Measurements from ENCODE around the gene DNPEP.

The DNPEP gene

DNA sequence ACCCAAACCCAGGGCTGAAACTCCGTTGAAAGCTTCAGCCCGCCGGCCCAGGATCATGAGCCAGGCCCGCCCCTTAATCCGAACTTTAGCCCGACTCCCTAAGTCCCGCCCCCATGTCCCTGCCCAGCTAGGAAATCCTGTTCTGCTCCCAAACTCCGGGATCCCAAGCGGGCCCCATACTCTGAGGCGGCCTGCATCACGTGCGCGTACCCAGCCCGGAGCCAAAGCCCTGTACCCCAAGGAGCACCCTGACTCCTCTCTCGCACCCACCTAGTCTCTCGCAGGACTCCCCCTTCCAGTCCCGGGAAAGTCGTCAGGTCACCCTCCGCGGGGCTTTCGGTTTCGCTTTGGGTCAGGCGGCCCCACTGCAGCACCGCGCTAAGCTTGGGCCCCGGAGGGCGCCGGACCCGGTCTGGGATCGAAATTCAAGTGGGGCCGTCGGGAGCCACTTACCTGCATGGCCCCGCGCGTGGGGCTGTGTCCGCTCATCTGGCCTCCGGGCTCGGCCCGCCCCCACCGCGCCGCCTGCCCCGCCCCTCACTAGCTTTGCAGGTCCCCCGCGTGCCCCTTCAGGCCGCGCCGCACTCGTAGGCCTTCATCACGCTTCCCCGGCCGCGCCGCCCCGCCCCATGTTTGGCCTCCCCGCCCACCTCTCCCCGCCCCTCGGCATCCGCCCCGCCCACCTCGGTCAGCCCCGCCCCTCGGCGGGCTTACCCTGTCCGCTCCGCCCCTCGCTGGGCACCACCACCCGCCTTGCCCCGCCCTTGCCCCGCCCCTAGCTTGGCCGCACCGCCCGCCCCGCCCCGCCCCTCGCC lies at the start of gene DNPEP:
Gene DNPEP (minus strand): TSS at position 607 of the 815 bp plus-strand sequence. CDS start 118 bp downstream, at position 489.
- peak in 45 of 51 donors; percentile 62 to 100 (median 99) for DNase-seq

DNA sequence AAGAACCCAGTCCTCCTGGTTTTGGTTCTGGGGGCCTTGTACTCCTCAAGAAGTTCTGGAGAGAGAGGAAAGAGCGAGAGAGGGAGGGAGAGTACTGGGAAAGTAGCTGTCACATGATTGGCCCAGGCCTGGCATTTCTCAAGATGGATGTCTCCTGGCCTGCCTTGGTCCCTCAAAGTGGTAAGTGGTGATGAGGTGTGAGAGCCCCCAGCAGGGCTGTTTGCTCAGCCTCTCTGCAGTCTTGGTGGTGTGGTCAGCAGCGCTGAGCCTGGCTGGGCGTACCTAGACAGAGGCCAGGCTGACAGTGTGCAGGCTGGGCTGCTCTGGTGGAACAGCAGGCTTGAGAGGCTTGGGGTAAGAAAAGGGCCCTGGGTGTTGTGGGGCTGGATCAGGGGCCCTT lies 49.4 kb upstream of the DNPEP start:
- DNase-seq: no peak

DNA sequence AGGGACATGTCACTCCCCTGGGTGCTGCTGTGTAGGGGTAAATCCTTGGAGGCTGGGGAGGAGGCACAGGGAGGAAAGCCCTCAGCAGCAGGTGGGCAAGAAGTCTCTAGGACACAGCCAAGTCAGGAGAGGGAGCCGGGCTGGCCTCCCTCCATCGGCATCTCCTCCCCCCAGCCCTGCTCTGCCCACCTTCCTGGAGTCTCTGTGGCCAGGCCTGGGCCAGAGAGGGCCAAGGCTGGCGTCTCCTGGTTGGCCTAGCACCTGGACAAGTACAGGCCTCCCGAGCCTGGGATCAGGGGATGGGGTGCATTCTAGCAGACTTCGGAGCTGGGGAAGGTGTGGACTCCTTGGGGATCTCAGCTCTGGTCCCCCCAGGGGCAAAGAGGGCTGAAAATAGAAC lies 48.8 kb upstream of the DNPEP start:
- DNase-seq: no peak

GRCh38 chr2:219435701-219436100 lies 48.0 kb upstream of the DNPEP start:
- no peak for DNase-seq

- DNase-seq: no peak
Measured at GRCh38 chr2:219434718-219435525, 47.2 kb upstream of the DNPEP start, which contains the start of gene SPEG. SPEG (plus strand) TSS chr2:219434843; CDS start chr2:219434978, 135 bp downstream.

- DNase-seq: no peak
Measured at GRCh38 chr2:219434468-219434717, 46.7 kb upstream of the DNPEP start.

GRCh38 chr2:219433666-219434467 lies 46.2 kb upstream of the DNPEP start:
- no peak for DNase-seq

DNA sequence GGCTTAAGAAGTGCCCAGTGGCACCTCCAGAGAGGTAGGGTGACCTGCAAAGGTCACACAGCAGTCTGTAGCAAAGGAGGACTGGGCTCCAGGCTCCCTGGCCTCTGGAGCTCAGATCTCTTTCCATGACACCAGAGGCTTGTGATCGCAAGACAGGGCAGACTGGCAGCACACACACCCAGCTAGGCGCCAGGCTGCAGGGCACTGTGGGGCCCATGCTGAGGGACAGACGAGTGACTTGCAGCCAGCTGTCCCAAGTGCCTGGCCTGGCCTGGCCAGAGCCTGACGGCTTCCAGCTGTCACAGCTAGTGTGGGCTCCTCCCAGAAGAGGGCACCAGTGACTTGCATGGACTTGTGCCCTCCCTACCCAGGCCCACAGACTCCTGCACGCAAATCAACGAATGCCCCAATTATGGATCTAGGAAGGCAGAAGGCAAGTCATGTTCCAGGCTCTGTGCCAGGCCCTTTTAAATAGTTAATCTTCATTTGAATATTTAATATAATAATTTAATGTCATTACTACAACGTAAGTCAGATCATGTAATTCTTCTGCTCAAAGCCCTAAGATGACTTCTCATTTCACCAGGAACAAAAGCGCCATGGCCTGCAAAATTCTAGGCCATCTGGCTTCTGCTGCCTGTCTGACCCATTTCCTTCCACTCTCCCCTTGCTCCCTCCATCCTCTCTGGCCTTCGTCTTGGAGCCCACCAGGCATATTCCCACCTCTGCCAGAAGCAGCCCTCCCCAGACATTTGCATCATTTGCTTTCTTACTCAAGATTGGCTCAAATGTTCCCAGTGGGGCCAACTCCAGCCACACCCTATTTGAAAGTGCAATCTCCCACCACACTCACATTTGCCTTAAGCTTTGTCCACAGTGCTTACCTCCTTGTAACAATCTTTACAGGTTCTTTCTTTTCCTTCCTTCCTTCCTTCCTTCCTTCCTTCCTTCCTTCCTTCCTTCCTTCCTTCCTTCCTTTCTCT lies 43.2 kb upstream of the DNPEP start:
- peak in 15 of 51 donors; percentile 5 to 33 (median 18) for DNase-seq

DNA sequence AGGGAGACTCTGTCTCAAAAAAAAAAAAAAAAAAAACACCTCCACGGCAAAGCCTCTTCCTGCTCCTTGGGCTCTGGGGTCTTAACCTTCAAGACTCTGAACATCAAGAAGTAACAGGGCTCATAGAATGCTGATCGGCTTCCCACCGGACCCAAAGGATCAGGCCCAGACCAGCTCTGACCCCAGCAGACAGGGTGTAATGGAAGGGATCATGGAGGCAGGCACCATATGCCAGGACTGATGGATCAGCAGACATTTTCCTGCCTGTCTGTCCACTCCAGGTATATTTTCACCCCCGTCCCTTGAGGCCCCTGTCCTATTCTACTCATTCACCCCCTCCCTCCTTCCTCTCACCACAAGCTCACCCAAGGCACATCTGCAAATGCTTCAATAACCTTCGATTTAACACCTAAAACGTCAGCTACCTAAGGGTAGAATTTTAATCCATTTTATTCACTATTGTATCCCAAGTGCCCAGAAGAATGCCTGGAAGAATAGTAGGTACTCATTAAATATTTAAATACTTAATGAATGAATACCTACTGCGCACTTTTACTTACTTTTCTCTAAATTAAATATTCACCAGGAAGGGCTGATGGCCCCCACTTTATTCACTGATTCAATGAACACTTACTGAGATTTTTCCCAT lies 42.4 kb upstream of the DNPEP start:
- no peak for DNase-seq

DNA sequence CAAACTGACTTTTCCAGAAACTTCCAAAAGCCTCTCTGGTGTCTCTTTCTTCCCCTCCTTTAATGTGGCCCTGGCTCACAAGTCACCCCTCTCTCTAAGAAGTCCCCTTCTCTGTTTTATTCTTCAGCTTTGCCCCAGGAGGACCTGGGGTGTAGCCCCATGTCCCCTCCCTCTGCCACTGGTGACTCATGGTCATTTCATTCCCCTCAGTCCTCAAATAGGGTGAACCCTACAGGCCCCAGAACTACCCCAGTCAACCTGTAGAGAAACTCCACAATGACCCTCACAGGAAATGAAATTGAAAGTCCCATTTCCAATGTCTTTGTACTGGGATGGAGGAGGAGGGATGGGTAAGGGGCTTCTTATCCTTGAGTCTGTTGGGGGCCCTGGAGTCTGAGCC lies 40.8 kb upstream of the DNPEP start:
- DNase-seq: no peak

GRCh38 chr2:219426534-219427136 lies 38.9 kb upstream of the DNPEP start:
- DNase-seq: no peak

GRCh38 chr2:219426068-219426443 lies 38.3 kb upstream of the DNPEP start:
- DNase-seq: no peak

GRCh38 chr2:219425238-219426067 lies 37.7 kb upstream of the DNPEP start:
- no peak for DNase-seq

DNA sequence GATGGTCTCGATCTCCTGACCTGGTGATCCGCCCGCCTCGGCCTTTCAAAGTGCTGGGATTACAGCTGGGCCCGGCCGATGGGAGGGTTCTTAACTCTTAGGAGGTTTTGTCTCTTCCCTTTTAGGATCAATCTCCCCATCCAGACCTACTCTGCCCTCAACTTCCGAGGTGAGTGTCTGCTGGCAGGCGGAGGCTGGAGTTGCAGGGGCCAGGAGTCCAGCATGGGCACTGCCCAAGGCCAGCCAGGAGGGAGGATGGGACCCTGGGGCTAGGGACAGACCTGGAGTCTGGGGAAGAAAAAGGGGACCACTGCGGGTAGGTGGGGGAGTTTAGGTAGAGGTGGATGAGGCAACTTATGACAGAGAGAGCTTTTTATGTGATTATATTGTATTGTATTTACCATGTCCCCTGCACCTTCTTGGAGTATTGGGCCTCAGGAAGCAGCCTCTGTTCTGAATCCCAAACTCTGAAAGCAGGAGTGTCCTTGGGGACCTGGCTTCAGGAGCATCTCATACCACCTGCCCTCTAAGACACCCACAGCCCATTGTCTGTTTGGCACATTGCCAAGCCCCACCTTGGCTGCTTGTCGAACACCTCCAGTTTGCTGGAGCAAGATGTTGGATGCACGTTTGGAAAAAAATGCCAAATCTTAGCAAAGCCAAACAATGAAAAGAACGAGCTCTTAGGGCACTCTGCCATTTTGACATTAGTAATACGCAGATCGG lies 36.1 kb upstream of the DNPEP start:
- peak in 1 of 51 donors; percentile 18 for DNase-seq

DNA sequence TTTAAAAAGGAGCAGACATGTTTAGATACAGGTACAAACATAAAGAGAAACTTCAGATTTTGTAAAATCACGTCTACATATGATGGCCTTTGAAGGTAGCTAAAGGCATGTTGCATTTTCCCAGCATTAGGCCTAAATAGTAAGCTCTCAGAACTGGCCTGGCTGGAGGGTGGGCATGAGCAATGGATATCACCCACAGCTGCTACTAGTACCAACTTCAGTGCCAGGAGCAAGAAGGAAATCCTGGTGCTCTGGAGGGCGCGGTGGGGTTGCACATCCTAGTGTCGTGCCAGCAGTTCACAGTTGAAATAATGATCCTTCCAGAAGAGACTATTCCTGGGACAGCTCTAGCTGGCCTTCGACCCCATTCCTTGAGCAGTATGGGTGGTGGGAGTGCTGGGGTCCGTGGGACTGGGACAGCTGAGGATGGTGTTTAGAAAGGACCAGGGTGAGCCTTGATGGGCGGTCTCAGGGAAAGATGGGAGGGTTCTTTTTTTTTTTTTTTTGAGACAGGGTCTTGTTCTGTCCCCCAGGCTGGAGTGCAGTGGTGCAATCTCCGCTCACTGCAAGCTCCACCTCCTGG lies 35.3 kb upstream of the DNPEP start:
- DNase-seq: no peak

DNA sequence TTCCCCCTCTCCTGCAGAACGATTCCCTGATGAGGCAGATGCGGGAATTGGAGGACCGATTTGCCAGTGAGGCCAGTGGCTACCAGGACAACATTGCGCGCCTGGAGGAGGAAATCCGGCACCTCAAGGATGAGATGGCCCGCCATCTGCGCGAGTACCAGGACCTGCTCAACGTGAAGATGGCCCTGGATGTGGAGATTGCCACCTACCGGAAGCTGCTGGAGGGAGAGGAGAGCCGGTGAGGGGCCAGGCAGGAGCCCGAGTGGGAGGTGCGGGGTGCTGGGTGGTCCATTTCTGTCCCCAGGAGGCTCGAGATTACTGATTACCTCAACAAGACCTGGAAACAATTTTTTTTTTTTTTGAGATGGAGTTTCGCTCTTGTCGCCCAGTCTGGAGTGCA lies 33.6 kb upstream of the DNPEP start:
- DNase-seq: no peak

DNA sequence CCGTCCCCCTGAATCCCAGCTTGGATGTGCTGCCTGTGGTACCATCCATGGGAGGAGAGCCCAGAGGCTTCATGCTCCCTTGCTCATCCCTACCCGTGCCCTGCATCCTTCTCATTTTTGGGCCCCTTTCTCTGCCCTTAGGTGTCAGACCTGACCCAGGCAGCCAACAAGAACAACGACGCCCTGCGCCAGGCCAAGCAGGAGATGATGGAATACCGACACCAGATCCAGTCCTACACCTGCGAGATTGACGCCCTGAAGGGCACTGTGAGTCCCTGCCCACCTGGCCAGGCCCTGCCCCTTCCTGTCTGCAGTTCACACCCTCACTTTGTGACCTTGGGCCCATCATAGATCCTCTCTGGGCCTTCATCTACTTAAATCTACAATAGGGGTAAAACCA lies 33.0 kb upstream of the DNPEP start:
- no peak for DNase-seq
